SH-SY5Y (cell line): ENCODE measurements around the gene FLNB.

ENCODE experiments used
- GATA2 ChIP-seq: IDR thresholded peaks from 2 replicates; pipeline ENCODE4 v1.6.1; 2011; ENCODE audit warnings: mild to moderate bottlenecking, low read depth, low read length
- GATA3 ChIP-seq: IDR thresholded peaks from 2 replicates; pipeline ENCODE4 v1.6.1; 2011; ENCODE audit warnings: low read depth, mild to moderate bottlenecking, low read length, moderate library complexity

- no peak for TF ChIP-seq GATA2
- no peak for TF ChIP-seq GATA3
These were observed 123.0 kb downstream of the FLNB start for GRCh38 chr3:58131101-58131825.
